Occipital lobe (tissue), 2 donors: ENCODE data around the gene RNLS. TPM values are rescaled to one million over a fixed set of nuclear protein-coding genes. Genes with fewer than 3 reads are reported as not detected.
"Not testable (repeated sequence)": the region's sequence is repeated elsewhere in the genome, so short reads cannot be mapped to it uniquely, and the experiment has no call there.

Experiments used
- DNase-seq: peaks from one replicate; lab custom pipeline; 2025; lab: John Stamatoyannopoulos, UW
- total RNA-seq: library from RNA; depleted of rRNA; stranded (reverse); fragments of >200 nt; gene quantifications from one replicate; pipeline ENCODE4 v1.2.3, GENCODE V29; 2014

Gene RNLS
- total RNA-seq, 1 donor from 2014 or later, result 2.8 TPM

DNA sequence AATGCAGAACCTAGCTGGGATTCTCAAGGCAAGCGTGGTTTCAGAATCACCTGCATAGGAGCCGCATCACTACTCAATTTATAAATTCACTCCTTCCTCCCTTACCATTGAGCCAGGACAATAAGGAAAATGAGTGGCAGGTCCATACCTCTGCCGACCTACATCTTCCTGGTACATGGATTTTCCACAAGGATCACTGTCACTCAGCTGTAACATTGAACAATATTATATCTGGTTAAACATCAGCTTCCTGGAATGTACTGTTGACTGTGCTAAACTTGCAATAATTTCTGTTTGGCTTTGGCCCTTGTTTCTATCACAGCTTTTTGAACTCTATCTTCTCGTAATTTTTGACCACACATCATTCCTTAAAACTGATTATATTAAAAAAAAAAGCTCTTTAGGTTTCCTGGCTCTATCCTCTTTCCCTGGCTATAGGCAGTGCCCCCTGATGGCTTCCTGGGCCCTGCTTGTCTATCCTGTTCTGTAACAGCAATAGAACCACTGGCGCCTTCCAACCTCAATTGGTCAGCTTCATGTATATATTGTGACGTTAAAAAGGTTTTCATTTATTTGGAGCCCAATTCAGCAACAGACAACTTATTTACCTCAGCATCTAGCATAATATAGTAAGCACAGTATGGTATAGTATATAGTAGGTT is 59.2 kb downstream of the RNLS start:
- DNase-seq, result no peak

DNA sequence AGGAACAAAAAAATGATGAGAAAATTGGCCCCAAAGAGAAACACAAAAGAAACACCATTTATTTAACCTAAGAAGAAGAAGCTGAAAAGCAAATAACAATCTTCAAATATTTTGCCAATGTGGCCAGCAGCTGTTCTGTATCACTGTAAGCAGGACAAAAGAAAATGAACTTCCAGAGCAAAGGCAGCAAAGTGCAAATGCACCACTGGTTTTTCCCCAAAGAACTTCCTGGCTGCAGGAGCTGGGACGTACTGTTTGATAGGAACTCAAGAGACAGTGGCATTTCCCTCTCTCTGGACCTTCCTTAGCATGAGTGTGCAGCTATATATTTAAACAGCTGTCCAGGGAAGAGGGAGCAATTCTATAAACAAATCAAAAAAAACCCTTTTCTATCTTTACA is 60.4 kb downstream of the RNLS start:
- DNase-seq, result no peak

DNA sequence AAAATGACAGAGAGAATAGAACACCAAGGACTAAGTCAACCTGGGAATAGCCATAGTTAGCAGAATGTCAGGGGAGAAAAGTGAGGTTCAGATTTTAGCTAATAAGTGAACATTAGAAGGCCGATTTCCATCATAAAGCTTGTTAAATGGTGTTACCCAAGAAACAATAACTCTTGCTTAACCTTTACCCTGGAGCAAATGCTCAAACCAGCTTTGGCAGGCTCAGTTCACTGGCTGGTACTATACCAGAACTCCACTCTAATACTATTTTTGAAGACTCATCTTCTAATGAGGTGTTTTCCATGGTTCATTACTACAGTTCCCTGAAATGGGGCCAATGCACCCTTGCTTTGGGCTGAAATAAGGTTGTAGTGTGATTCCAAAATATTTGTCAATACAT is 61.3 kb downstream of the RNLS start:
- DNase-seq, result no peak

DNA sequence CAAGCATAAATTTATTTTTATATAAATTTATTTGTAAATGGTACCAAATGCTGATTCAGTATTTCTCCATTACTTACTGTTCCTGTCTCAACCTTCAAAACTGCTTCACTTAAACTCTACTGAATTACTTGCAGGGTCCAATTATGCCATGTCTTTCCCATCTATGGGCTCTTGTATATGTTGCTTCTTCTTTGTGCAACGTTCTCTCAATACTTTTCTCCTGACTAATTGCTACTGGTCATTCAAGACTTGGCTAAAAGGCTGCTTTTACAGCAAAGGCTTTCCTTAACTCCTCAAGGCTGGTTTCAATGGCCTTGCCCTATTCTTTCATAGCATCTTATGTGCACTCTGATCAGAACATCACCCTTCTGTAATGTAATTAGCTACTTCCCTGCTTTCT is 67.9 kb downstream of the RNLS start:
- no peak for DNase-seq

DNA sequence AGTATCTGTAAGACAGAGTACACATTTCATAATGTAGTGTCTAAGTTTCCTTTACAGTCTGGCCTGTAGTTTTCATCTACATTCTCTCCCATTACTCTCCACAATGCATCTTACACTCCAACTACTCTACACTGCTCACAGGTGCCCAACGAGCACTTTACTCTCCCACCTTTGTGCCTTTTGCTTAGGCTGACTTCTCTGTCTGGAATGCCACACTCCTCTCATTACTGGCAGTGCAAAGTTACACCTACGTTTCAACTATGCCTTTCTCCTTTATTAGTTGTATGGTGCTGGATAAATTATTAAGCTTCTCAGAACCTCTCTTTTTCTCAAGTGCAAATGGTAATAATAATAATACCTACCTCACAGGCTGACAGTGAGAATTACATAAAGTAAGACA is 70.5 kb downstream of the RNLS start:
- DNase-seq, result no peak

DNA sequence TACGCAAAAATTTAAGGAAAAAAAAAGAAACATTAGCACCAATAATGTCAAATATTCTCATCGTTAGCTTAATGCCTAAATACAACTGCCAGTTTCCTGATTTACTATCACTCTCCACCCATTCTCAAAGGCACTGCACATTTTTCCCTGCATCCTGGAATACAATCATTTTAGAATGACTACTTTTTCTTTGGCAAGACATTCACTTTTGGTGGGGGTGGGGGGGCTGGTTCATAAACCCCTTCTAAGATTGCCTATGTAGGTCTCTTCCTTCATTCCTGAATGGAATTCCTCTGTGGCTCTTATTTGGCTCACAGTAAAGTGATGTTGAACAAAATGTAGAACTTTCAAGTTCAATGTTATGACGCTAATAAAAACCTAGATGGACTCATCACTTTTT is 74.3 kb downstream of the RNLS start:
- DNase-seq, result no peak

DNA sequence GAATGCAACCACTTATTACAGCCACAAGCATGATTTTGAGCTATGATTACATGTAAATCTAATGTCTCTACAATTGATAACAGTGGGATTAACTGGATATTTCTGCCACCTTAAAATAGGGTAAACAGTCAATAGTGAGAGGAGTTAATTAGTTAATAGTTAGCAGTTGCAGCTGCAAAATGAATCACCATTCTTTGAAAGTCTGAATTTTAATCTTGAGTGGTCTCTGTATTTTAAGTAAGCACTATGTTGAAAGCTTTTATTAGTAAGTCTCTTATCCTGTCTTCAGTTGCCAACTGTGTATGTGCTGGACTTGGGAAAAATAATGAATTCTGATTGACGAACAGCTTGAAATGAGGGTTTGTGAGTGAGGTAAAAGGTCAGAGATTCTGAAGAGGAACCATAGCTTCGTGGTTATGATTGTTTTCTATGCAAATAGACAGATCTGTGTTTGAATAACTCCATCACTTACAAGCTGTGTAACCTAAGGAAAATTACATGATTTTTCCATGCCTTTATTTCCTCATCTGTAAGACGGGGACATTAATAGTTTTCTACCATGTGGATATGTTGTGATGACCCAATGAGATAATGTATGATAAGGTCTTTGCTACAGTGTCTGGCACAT is 75.2 kb downstream of the RNLS start:
- DNase-seq, result no peak

DNA sequence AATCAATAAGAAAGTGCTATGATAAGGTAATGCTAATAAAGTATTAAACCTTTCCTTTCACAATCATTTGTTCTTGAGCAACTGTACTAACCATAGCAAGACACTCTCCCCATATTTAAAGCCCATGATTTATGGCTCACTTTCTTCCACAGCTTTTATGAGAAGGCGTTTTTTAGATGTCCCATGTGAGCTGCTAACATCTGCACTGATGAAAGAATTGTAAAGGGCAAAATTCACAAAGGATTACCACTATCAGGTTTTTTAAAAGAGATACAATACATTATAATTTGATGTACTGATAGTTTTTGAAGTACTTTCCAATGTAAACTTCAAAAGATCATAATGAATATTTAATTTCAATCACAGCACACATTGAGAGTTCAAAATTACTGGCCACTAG is 75.7 kb downstream of the RNLS start:
- no peak for DNase-seq

DNA sequence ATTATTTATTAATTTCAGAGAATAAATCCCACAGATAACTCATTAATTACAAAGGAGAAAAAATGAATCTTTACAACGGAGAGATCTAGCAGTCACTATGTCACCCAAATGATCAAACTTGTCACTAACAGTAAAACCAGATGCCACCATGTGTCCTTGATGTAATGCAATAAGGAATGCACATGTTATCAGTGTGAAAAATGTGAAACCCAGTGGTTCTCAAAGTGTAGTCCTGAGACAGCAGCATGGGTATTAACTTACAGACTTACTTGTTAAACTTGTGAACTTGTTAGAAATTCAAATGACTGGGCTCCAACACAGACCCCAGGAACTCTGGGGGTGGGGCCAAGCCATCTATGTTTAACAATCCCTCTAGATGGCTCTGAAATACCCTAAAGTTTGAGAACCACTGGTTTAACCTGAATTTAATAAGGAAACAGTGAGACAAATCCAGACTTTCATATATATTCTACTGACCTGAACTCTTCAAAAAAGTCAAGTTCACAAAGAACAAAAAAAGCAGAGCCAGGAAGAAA is 77.4 kb downstream of the RNLS start:
- no peak for DNase-seq

DNA sequence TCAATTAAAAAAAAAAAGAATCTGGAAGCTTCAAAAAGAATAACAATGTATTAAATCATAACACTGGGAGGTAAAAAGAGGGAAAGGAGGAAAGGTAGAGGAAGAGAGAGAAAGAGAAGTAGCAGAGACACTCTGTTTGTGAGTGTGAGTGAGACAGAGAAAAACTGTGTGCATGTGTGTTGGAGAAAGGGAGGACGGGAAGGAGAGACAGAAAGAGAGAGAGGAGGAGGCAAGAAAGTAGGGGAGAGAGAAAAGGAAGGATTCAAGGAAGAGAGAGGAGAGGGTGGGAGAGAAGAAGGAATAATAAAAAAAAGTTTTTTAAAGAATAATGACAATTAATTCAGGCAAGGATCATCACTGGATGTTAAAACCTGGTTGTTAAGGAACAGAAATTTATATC is 77.9 kb downstream of the RNLS start:
- no peak for DNase-seq

DNA sequence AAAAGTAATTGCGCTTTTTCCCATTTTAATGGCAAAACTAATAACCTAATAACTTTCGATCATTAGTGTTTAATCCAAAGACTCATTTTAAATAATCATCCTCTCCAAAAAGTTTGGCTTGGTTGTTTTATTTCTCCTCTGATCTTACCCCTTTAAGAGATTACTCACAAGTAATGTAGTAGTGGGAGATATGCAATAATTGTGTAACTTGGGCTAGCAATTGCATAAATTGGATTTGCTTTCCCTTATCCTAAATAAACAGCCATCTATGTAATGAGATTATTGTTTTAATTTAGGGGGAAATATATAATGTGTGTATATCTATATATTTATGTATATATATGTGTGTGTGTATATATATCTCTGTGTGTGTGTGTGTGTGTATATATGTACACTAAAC is 82.5 kb downstream of the RNLS start:
- no peak for DNase-seq

DNA sequence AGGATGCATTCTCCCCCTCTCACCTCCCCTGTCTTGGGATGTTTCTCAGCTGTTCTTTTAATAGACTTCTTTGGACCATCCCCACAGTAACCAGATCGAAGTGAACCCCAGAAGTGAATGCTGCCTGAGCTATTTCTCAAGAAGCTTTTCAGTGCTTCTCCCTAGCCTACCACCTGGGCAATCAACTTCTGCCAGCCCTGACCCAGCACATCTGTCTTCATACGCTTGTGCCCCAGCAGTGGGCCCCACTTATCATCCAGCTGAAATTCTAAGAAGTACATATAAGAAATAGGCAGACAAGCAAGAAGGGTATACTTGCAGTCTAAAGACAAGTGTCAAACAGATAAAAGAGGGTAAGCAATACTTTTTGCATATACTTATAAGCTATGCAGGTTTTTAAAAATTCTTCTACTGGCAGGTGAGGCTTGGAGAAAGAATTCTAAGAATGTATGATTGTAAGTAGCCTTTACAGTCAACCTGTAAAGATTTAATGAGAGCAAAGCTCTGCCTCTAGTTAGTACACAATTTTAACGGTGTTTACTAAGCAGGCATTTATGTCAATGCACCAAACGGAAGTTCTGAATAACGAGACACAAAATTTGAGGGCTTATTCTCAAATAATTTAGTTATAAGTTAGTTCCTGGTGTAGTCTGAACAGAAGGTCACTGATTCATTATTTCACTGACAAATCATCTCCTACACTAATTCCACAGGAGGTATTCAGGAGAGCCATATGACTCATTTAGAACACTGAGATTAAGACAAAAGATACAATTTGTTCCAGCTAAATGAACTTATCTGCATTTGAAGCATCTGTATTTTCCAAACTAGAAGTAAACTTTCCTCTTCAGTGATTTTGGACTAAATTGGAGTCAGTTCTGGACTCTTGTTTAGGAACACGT is 83.3 kb downstream of the RNLS start:
- DNase-seq, result no peak

DNA sequence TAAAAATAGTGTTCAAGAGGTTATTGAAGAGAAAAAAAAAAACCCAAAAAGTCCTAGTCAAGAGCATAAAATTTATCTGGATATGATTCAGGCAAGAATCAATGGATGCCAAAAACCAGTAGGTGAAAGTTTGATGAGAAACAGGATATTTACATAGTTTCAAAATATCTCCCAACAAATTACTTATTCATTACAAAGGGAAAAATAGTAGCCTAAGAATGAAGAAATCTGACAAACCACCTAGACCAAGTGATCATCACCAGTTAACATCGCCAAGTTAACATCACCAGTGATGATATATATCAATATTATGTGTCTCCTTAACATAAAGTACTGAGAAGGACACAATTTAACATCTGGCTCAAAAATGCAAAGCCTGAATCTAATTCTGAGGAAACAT is 85.2 kb downstream of the RNLS start:
- DNase-seq, result no peak

DNA sequence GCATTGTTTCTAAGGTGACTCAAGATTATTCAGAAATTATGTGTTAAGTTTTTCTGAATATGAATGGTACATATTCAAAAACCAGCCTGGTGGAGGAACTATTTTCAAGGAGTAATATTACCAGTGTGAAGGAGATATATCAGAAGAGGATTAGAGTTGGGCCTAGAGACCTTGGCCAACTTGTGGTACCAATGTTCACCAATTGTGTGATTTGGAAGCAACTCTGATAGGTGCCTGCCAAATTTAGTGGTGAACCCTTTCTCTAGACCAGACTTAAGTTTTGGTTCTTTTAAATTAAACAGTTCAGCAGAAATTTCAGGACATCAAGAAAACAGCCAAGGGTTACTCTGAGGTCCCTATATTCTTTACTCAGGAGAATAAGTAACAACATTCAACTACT is 88.6 kb downstream of the RNLS start:
- no peak for DNase-seq

DNA sequence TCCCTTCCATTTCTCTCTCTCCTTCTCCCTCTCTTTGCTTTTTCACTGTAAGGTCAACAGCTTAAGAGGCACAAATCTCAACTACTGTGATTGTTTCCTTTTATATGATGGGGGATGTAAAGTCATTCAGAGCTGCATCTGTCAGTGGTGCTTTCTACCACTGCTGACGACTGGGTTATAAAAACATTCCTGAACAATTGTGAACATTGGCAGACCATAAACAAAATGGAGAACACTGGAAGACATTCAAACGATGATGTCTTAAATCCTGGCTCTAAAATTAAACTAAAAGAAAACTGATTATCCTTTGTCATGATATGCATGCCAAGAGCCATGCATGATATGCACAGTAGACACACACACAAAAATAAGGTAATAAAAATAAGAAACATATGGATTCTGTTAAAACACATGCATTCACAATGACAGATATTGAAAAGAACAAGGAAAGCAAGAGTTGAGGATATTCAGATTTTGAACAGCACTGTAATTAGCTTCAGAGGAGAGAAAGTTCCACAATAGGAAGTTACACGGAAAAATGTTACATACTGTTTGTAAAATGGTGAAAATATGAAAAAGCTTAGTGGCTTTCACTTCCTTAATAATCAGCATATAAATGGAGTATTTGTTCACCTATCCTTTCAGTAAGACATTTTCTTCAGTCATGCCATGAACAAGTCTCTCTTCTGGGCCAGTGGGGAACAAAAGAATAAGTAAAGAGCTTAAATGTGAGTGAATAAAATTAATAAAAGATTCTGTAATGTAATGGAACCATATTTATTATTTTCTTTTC is 89.2 kb downstream of the RNLS start:
- no peak for DNase-seq

DNA sequence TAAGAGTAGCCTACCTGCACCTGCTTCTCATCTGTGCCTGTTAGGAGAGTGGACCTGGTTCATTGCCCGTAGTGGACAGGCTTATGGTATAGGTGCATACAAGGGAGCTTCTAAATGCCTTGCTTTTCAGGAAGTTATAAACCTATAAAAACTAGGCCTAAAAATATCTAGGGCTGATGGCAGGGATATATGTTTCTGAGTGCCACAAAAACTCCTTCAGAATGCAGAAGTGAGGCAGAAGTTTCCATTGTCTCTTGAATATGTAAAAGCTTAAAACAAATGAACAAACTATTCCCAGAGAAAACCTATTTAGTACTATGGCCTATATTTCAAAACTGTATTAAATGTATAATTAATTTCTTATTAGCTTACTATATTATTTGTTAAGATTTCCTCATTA is 91.8 kb downstream of the RNLS start:
- DNase-seq, result no peak

DNA sequence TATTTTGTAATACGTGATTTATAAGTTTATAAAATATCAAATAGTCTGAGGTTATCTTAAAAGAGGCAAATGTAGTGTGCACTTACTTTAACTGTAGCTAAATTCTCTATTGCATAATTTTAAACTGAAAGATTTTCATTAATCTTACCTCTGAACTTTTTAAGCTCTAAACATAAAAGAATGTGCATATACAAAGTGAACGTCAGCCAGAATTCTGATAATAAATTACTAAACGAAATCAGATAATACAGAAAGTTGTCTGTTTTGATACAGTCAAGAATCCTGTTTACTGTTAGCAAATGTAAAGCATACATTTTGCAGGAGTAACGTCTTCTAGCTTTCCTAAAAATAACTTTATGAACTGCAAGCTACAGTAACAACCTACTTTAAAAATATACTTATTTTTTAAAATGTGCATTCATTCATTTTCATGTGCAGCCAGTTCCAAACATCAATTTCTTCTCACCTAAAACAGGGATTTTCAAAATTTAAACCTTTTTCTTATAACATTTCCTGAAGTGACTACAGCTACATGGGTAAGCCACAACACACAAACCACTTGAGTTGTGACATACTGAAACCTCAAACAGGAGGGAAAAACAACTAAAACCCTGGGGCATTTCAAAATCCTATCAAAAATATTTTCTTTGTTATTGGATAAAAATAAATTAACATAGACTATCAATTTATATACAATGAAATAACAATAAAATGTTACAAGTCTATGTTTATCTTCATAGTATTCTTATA is 92.7 kb downstream of the RNLS start:
- DNase-seq, result no peak

DNA sequence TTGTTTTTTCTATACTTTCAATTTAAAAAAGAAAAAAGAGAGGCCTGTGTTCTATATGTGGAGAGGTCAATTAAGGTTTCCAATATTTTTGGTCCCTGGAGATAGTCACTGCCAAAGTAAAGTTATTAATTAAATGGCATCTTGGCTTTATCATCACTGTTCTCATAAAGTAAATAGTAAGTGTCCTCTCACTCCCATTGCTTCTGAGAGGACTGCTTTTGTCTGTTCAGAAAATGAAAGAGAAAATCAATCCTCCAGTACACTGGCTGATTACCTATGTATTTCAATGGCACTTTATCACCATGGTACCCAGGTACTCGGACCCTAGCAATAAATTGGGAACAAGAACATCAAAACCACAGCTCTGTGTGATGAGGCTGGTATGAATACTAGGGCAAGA is 94.0 kb downstream of the RNLS start:
- DNase-seq, result no peak

DNA sequence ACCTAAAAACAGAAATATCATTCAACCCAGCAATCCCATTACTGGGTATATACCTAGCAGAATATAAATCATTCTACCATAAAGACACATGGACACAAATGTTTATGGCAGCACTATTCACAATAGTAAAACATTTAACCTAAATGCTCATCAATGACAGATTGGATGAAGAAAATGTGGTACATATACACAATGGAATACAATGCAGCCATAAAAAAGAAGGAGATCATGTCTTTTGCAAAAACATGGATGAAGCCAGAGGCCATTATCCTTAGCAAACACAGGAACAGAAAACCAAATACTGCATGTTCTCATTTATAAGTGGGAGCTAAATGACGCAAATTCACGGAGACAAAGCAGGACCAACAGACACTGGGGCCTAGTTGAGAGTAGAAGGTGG is 96.3 kb downstream of the RNLS start:
- not testable (repeated sequence) for DNase-seq

DNA sequence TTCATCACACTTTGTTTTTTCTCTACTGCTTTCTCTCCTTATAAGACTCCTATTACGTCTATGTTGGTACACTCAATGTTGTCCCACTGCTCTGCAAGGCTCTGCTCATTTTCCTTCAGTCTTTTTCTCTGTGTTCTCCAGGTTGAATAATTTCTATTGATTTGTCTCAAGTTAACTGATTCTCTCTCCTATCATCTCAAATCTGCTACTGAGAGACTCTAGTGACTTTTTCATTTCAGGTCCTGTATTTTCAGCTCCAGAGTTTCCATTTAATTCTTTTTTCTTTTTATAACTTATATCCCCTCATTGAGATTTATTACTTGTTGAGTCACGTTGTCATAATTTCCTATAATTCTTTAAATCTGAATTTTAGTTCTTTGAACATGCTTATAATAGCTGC is 100.9 kb downstream of the RNLS start:
- DNase-seq, result no peak

DNA sequence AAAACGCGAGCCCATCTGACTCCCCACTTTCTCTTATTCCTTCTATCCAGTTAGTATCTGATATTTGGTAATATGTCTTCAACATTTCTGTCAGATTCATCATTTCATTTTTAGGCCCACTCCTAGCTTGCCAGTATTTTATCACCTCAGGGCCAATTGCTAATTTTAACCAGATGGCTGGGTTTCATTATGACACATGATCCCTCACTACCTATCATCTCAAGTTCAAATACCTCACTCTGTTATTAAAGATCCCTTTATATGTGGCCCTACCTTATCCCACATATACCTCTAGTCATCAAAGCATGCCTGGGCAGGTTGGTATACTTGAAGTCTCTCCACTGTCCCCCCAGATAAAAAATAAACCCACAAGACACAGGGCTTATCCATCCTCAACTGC is 104.9 kb downstream of the RNLS start:
- no peak for DNase-seq
